Peyer's patch (tissue), 4 donors: ENCODE data around the gene TSHZ3.

Experiments used
- POLR2A ChIP-seq, 2 donors: fragments of 450-650 bp; IDR thresholded peaks; one replicate each; pipeline ENCODE4 v1.5.1; 2017; ENCODE audit warnings: antibody characterized with exemption in 2 of 2, mild to moderate bottlenecking in 2 of 2, moderate library complexity in 2 of 2
- TF ChIP-seq, protein P1 (sequence below), 6 experiments: fragments of 450-650 bp in 4 of 6; fragments of 200-600 bp in 2 of 6; sonication (generic) in 1 of 6; IDR thresholded peaks; one replicate each; pipeline ENCODE4 v1.5.1; 2017 to 2019; ENCODE audit warnings: antibody characterized with exemption in 6 of 6, mild to moderate bottlenecking in 3 of 6, moderate library complexity in 1 of 6

DNA sequence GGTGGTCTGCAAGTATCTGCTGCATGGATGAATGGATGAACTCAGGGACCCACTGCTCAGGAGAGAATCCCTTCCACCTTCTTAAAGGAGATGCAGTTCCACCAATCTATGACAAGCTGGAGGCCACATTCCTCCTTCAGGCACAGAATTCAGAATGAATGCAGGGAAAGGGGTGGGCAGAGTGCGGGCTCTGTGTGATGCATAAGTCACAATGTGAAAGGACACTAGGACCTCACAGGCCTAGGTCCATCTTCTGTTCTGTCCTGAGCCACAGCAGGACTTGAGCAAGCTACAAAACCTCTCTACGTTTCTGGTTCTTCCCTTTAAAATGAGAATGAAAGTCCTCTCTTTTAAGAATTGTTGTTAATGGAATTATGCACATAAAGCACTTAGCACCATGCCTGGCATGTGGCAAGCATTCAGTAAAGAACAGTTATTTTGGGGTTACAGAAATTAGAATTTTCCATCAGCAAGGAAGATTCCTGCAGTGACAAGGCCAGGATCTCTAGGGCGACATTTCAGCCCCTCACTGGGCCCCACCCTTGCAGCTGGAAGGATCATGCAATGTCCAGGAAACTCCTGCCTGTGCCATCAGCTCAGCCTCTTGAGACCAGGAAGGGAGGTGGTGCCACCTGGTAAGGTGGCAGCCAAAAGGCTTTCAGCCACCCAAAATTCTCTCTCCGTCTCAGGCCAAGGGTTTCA lies 38.7 kb downstream of the TSHZ3 start:
- TF ChIP-seq, protein P1, sequence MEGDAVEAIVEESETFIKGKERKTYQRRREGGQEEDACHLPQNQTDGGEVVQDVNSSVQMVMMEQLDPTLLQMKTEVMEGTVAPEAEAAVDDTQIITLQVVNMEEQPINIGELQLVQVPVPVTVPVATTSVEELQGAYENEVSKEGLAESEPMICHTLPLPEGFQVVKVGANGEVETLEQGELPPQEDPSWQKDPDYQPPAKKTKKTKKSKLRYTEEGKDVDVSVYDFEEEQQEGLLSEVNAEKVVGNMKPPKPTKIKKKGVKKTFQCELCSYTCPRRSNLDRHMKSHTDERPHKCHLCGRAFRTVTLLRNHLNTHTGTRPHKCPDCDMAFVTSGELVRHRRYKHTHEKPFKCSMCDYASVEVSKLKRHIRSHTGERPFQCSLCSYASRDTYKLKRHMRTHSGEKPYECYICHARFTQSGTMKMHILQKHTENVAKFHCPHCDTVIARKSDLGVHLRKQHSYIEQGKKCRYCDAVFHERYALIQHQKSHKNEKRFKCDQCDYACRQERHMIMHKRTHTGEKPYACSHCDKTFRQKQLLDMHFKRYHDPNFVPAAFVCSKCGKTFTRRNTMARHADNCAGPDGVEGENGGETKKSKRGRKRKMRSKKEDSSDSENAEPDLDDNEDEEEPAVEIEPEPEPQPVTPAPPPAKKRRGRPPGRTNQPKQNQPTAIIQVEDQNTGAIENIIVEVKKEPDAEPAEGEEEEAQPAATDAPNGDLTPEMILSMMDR (IDR thresholded peaks at IDR 0.05), result no peak
- no peak for TF ChIP-seq POLR2A (IDR thresholded peaks at IDR 0.05)
